HG03025 (cell line): ENCODE measurements around the gene PLK2.

Source experiments
- ATAC-seq: cut with Tn5 transposase; IDR thresholded peaks from one replicate; pipeline ENCODE4 v1.9.1; 2021; ENCODE audit warnings: mild to moderate bottlenecking, moderate library complexity; ENCODE audit not compliant: unreplicated experiment, low FRiP score

Gene PLK2

DNA sequence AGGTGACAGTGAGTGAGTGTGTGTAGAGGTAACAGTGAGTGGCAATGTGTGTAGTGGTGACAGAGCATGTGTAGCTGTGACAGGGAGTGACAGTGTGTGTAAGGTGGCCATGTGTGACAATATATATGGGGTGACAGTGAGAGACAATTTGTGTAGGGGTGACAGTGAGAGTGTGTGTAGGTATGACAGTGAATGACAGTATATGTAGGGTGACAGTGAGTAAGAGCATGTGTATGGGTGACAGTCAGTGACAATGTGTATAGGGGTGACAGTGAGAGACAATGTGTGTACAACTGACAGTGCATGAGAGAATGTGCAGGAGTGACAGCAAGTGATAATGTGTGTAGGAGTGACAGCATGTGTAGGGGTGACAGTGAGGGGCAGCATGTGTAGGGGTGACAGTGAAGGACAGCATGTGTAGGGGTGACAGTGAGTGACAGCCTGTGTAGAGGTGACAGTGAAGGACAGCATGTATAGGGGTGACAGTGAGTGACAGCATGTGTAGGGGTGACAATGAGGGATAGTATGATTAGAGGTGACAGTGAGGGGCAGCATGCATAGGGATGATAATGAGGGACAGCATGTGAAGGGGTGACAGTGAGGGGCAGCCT lies 21.3 kb upstream of the PLK2 start:
- ATAC-seq, result no peak

GRCh38 chr5:58477760-58478376 lies 18.0 kb upstream of the PLK2 start:
- no peak for ATAC-seq

DNA sequence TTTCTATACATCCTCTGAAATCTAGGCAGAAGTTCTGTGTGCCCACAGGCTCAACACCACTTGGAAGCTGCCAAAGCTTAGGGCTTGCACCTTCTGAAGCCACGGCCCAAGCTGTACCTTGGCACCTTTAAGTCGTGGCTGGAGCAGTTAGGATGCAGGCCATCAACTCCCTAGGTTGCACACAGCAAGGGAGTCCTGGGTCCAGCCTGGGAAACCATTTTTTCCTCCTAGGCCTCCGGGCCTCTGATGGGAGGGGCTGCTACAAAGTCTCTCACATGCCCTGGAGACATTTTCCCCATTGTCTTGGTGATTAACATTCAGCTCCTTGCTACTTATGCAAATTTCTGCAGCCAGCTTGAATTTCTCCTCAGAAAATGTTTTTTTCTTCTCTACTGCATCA lies 15.5 kb upstream of the PLK2 start:
- ATAC-seq, result no peak

DNA sequence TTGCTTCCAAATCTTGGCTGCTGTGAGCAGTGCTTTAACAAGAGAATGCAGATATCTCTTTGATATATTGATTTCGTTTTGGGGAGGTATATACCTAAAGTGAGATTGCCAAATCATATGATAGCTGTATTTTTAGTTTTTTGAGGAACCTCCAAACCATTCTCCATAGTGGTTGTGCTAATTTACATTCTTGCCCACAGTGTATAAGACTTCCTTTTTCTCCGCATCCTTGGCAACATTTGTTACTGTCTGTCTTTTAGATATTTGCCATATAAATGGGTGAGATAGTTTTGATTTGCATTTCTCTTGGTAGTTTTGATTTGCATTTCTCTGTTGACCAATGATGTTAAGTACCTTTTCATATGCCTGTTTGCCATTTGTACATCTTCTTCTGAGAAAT lies 10.0 kb upstream of the PLK2 start:
- no peak for ATAC-seq

- peak; percentile 98 for ATAC-seq
Measured at GRCh38 chr5:58466939-58467338, 7.1 kb upstream of the PLK2 start.

GRCh38 chr5:58462623-58463230 lies 2.8 kb upstream of the PLK2 start:
- no peak for ATAC-seq

GRCh38 chr5:58462154-58462553 lies 2.3 kb upstream of the PLK2 start:
- ATAC-seq, result no peak

GRCh38 chr5:58460732-58461286 lies 923 bp upstream of the PLK2 start:
- peak; percentile 79 for ATAC-seq

- no peak for ATAC-seq
Measured at GRCh38 chr5:58459146-58460001, 512 bp downstream of the PLK2 start.

GRCh38 chr5:58458743-58459145 lies 1.1 kb downstream of the PLK2 start:
- no peak for ATAC-seq

DNA sequence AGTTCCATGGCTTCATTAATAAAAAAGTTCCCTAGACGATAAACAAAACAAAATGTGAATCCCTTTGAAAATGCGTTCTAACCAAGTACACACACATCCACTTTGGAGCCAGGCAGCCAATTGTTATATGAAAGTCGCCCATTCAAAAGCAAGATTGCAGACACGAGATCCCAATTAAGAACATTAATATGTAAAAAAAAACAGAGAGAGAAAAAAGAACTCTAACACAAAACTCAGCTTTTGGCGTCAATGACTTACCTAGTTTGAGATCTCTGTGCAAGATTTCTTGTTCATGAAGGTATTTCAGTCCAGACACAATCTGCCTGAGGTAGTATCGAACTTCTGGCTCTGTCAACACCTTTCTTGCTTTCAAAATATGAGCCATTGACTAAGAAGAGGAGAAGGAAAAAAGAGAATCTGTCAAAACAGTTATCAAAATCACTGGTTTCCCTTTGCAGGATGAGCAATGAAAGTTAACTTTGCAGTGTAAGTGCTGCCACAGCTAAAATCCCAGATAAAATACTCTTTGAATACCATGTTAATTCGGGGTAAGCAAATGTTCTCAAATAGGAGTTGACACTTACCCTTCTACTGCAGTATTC lies 1.6 kb downstream of the PLK2 start:
- no peak for ATAC-seq

DNA sequence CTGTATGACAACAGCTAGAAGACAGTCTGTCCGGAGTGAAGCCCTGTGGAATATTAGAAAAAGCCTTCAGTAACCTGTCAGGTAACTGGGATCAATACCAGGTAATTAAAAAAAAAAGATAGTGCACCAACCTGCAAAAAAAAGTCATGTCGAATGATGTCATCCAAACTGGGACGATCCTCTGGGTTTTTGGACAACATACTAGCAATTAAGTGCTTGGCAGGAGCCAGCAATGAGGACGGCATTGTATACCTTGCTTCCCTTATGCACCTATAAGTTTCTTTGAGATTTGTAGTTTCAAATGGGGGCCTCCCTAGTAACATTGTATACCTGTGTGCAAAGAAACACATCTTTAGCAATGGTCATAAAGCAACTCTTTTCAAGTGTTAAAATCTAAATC lies 2.8 kb downstream of the PLK2 start:
- no peak for ATAC-seq

DNA sequence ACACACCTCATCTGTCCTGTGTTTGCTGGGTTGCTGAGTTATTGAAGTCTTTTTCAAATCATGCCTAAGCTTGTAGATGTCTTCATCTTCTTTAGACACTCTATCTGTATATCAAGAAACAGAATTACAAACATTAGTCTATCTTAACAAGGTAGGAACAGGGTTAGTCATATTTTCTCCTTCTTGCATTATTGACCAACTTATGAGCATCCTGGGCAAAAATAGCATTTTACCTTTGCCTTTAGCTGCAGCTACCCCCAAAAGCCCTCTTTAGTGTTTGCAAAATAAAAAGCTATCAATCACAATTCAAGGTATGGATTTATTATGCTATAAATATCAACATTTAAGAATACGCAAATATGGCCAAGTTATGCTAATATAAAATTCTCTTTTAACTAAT lies 3.4 kb downstream of the PLK2 start:
- ATAC-seq, result no peak

DNA sequence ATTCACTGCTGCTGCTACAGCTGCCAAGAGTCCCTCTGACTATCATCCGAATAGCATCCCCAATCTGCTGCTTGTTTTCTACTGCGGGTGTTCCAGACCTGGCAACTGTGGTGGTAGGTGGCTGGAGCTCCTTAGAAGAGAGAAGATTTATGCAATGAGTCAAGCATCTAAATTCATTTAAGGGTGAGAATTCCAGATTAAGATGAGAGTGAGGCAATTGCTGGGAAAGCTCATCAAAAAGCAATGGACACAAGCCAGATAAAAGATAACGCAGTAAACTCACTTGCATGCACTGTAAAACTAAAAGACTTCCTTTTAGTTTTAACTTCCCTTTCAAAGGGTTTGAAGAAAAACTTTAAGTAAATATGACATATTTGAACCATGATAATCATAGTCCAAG lies 3.9 kb downstream of the PLK2 start:
- ATAC-seq, result no peak

GRCh38 chr5:58455480-58455879 lies 4.4 kb downstream of the PLK2 start:
- no peak for ATAC-seq

GRCh38 chr5:58455066-58455465 lies 4.8 kb downstream of the PLK2 start:
- no peak for ATAC-seq

DNA sequence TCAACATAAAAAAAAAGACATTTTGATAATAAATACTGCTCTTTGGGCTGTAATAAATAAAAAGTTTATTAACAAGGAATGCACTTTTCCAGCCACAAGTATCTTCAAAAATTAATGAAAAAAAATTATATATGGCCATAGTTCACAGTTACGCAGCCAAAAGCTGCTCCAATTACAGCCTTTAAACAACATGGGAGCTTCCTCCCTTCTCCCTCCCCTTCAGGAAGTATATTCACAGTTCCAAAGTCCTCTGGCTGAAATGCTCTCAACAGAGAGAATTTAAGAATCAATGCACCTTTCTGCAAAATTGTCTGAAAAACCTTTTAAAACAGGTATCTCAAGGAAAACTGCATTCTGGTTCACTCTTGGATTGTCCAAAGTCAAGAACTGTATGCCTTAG lies 5.9 kb downstream of the PLK2 start:
- no peak for ATAC-seq

DNA sequence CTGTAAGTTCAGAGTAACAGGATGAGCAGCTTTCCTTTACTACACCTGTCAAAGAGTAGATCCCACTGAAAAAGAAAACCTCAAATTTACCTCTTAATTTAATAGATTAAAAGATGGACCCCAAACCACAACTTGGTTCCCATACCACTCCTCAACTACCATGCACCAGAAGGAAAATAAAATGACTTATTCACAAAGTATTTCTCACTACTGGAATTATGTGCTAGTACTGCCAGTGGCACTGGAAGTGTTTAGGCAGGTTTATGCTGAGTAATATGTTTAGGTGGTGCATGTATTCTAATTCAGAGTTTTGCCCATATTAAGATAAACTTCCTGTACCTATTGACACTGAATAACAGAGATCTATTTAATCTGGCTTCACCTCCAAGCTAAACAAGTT lies 6.6 kb downstream of the PLK2 start:
- no peak for ATAC-seq

- ATAC-seq, result no peak
Measured at GRCh38 chr5:58452566-58453258, 7.2 kb downstream of the PLK2 start.
